Upper lobe of left lung (tissue), 4 donors: ENCODE measurements around the gene GRAMD4.

Experiments
- EP300 ChIP-seq, 4 donors: sonication (generic); formaldehyde crosslinking; IDR thresholded peaks; one replicate each; pipeline ENCODE4 v1.5.1; 2017; ENCODE audit warnings: antibody characterized with exemption in 4 of 4, control low read depth in 2 of 4
- POLR2A ChIP-seq, 4 donors: fragments of 450-650 bp; IDR thresholded peaks; one replicate each; pipeline ENCODE4 v1.5.1; 2016 to 2017; ENCODE audit warnings: antibody characterized with exemption in 4 of 4, mild to moderate bottlenecking in 2 of 4
- POLR2AphosphoS5 ChIP-seq, 2 donors: sonication (generic); formaldehyde crosslinking; IDR thresholded peaks; one replicate each; pipeline ENCODE4 v1.5.1; 2017; ENCODE audit warnings: antibody characterized with exemption in 2 of 2
- TF ChIP-seq, protein P1 (sequence below), 6 experiments: fragments of 450-650 bp in 4 of 6; fragments of 200-600 bp in 2 of 6; sonication (generic) in 2 of 6; IDR thresholded peaks; one replicate each; pipeline ENCODE4 v1.5.1; 2016 to 2019; ENCODE audit warnings: antibody characterized with exemption in 6 of 6

DNA sequence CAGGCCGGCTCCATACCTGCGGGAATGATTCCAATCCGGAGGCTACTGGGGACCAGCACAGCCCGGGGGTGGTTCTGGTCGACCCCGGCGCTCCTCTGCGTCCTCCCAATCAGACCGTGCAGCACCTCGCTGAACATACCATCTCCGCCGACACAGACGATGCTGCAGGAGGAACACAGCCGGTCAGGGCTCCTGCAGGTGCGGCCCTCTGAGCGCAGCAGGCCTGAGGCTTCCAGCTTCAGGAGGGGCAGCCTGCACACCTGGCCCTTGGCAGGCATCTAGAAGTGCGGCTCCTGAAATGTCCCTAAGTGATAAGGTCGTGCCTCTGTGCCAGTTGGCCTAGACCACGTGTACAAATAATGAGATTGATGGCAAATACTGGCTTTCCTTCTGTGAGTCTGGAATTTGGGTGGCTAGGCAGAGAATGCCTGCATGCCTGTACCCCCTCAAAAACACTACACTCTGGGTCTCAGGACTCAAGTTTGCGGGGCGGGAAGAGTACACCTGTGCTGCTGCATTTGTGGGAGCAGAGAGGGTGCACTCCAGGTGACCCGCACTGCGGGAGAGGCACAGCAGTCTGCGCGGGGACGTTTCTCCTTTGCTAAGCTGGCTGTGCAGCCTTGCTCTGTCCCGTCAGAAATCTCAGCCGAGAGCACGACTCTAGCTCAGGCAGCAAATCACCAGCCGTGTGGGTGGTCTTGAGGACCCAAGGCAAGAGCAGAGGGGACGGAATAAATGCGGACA, 87.8 kb downstream of the GRAMD4 start:
- TF ChIP-seq, protein P1, sequence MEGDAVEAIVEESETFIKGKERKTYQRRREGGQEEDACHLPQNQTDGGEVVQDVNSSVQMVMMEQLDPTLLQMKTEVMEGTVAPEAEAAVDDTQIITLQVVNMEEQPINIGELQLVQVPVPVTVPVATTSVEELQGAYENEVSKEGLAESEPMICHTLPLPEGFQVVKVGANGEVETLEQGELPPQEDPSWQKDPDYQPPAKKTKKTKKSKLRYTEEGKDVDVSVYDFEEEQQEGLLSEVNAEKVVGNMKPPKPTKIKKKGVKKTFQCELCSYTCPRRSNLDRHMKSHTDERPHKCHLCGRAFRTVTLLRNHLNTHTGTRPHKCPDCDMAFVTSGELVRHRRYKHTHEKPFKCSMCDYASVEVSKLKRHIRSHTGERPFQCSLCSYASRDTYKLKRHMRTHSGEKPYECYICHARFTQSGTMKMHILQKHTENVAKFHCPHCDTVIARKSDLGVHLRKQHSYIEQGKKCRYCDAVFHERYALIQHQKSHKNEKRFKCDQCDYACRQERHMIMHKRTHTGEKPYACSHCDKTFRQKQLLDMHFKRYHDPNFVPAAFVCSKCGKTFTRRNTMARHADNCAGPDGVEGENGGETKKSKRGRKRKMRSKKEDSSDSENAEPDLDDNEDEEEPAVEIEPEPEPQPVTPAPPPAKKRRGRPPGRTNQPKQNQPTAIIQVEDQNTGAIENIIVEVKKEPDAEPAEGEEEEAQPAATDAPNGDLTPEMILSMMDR (IDR thresholded peaks at IDR 0.05) = no peak
- TF ChIP-seq POLR2A (IDR thresholded peaks at IDR 0.05) = no peak
- TF ChIP-seq EP300 (IDR thresholded peaks at IDR 0.05) = no peak
- TF ChIP-seq POLR2AphosphoS5 (IDR thresholded peaks at IDR 0.05) = no peak
